Fibroblast of pulmonary artery (primary cell): ENCODE measurements around the gene MFN2.

ENCODE experiments used
- DNase-seq: peaks from one replicate; pipeline ENCODE4 v3.0.0-alpha.2; 2010; ENCODE audit warnings: low read depth
- H3K4me3 ChIP-seq: replicated peaks from 2 replicates; pipeline ENCODE4 v1.5.1; 2011; ENCODE audit warnings: low read depth, mild to moderate bottlenecking, control low read depth, low read length, moderate library complexity
- CTCF ChIP-seq: IDR thresholded peaks from 2 replicates; pipeline ENCODE4 v1.5.1; 2011; ENCODE audit warnings: mild to moderate bottlenecking, control low read depth, low read length, inconsistent platforms; ENCODE audit errors: missing control alignments

The MFN2 gene

GRCh38 chr1:11960715-11961114 lies 19.5 kb upstream of the MFN2 start:
- DNase-seq: no peak
- H3K4me3 ChIP-seq: no peak overlapping the region
- TF ChIP-seq CTCF: no peak

- no peak for TF ChIP-seq CTCF
Measured at GRCh38 chr1:11961230-11961629, 19.0 kb upstream of the MFN2 start.

GRCh38 chr1:11963622-11964021 lies 16.6 kb upstream of the MFN2 start:
- no peak for DNase-seq
- H3K4me3 ChIP-seq: no peak overlapping the region
- TF ChIP-seq CTCF: no peak

More at GRCh38 chr1:11961230-11961629, 19.0 kb upstream of the MFN2 start:
- peak; percentile 35 for DNase-seq
- no peak overlapping the region for H3K4me3 ChIP-seq

- DNase-seq: no peak
- no peak for TF ChIP-seq CTCF
- H3K4me3 ChIP-seq: no peak overlapping the region
Measured at GRCh38 chr1:11964656-11965055, 15.6 kb upstream of the MFN2 start.

- TF ChIP-seq CTCF: peak; percentile 53
- H3K4me3 ChIP-seq: no peak overlapping the region
- DNase-seq: peak; percentile 51
Measured at GRCh38 chr1:11967028-11967547, 13.2 kb upstream of the MFN2 start.

- DNase-seq: no peak
- no peak for TF ChIP-seq CTCF
Measured at GRCh38 chr1:11970441-11971185, 9.6 kb upstream of the MFN2 start.

GRCh38 chr1:11977625-11978024 lies 2.6 kb upstream of the MFN2 start:
- TF ChIP-seq CTCF: no peak
- no peak overlapping the region for H3K4me3 ChIP-seq
- no peak for DNase-seq

More at GRCh38 chr1:11970441-11971185, 9.6 kb upstream of the MFN2 start:
- no peak overlapping the region for H3K4me3 ChIP-seq
